ENCODE measurements around the gene OSBPL2. TPM values are rescaled to one million over a fixed set of nuclear protein-coding genes. Genes with fewer than 3 reads are reported as not detected.

The OSBPL2 gene
- total and polyA plus RNA-seq, 7 donors, result 9.6 to 30.9 (median 22.8) TPM

GRCh38 chr20:62242176-62242575 lies 3.9 kb downstream of the OSBPL2 start:
- DNase-seq (no peak), ATAC-seq (no peak)
- TF ChIP-seq CTCF (IDR thresholded peaks at IDR 0.05), result no peak
- intact Hi-C loops (cut with DNase I), result no loop called here
- Histone ChIP-seq H3K27ac (peak overlapping the region; percentile 89), H3K36me3 (ENCODE audit: insufficient read depth in 1 of 2, low read depth in 1 of 2) (peaks cover 0 to 22% of the 10 kb centered on the region in 2 donors), H3K4me3 (no peak overlapping the region), H3K27me3 (ENCODE audit: insufficient read depth in 3 of 3, low read length in 2 of 3) (no peaks in the 10 kb centered on the region), H3K4me1 (peaks cover 72% of the 10 kb centered on the region), H3K9me3 (no peaks in the 10 kb centered on the region)
- WGBS, 3 donors, result 59 to 70% (median 61%) methylated on average over 6 of the region's 6 CpGs

GRCh38 chr20:62243106-62243505 lies 4.8 kb downstream of the OSBPL2 start:
- 84 to 86% (median 84%) methylated on average over 20 to 22 of the region's 22 CpGs for WGBS, 3 donors
- H3K4me3 ChIP-seq, result no peak overlapping the region
- peak overlapping the region; percentile 89 for H3K27ac ChIP-seq
- peaks cover 77% of the 10 kb centered on the region for H3K4me1 ChIP-seq
- intact Hi-C loops (cut with DNase I), result no loop called here
- ATAC-seq, result no peak
- DNase-seq, result no peak
- no peak for TF ChIP-seq CTCF (IDR thresholded peaks at IDR 0.05)
- H3K36me3 ChIP-seq (ENCODE audit: insufficient read depth in 1 of 2, low read depth in 1 of 2), result peaks cover 0 to 22% of the 10 kb centered on the region in 2 donors
- H3K27me3 ChIP-seq (ENCODE audit: insufficient read depth in 3 of 3, low read length in 2 of 3), result no peaks in the 10 kb centered on the region
- no peaks in the 10 kb centered on the region for H3K9me3 ChIP-seq

GRCh38 chr20:62243906-62244515 lies 5.7 kb downstream of the OSBPL2 start:
- peaks cover 80% of the 10 kb centered on the region for H3K4me1 ChIP-seq
- peak in 1 of 4 donors; percentile 7 for ATAC-seq

GRCh38 chr20:62244644-62245108 lies 6.4 kb downstream of the OSBPL2 start:
- DNase-seq (no peak), ATAC-seq (peak; percentile 6 to 44 (median 37))
- intact Hi-C loops (cut with DNase I), result no loop called here
- H3K27me3 ChIP-seq (ENCODE audit: insufficient read depth in 3 of 3, low read length in 2 of 3), result no peaks in the 10 kb centered on the region
- peaks cover 78% of the 10 kb centered on the region for H3K4me1 ChIP-seq
- H3K9me3 ChIP-seq, result no peaks in the 10 kb centered on the region
- TF ChIP-seq CTCF (IDR thresholded peaks at IDR 0.05), result no peak
- H3K4me3 ChIP-seq, result no peak overlapping the region
- peak overlapping the region; percentile 89 for H3K27ac ChIP-seq
- H3K36me3 ChIP-seq (ENCODE audit: insufficient read depth in 1 of 2, low read depth in 1 of 2), result peaks cover 0 to 22% of the 10 kb centered on the region in 2 donors
- WGBS, 3 donors, result 35 to 44% (median 39%) methylated on average over 17 of the region's 17 CpGs

More at GRCh38 chr20:62243906-62244515, 5.7 kb downstream of the OSBPL2 start:
- Histone ChIP-seq H3K4me3 (no peak overlapping the region), H3K9me3 (no peaks in the 10 kb centered on the region), H3K36me3 (ENCODE audit: insufficient read depth in 1 of 2, low read depth in 1 of 2) (peaks cover 0 to 22% of the 10 kb centered on the region in 2 donors), H3K27ac (peak overlapping the region; percentile 89), H3K27me3 (ENCODE audit: insufficient read depth in 3 of 3, low read length in 2 of 3) (no peaks in the 10 kb centered on the region)
- no peak for TF ChIP-seq CTCF (IDR thresholded peaks at IDR 0.05)
- intact Hi-C loops (cut with DNase I), result no loop called here
- WGBS, 3 donors, result 79 to 86% (median 83%) methylated on average over 18 to 21 of the region's 21 CpGs
- no peak for DNase-seq

GRCh38 chr20:62245911-62246280 lies 7.6 kb downstream of the OSBPL2 start:
- ATAC-seq, result no peak
- no peak for DNase-seq
- WGBS, 3 donors, result 78 to 83% (median 79%) methylated on average over 17 to 19 of the region's 19 CpGs
- Histone ChIP-seq H3K9me3 (no peaks in the 10 kb centered on the region), H3K4me1 (peaks cover 65% of the 10 kb centered on the region), H3K27me3 (ENCODE audit: insufficient read depth in 3 of 3, low read length in 2 of 3) (no peaks in the 10 kb centered on the region), H3K36me3 (ENCODE audit: insufficient read depth in 1 of 2, low read depth in 1 of 2) (peaks cover 0 to 14% of the 10 kb centered on the region in 2 donors), H3K4me3 (no peak overlapping the region), H3K27ac (peak overlapping the region; percentile 89)
- TF ChIP-seq CTCF (IDR thresholded peaks at IDR 0.05), result no peak
- intact Hi-C loops (cut with DNase I), result no loop called here

Measured in psoas muscle (tissue), 8 donors.